IMR-90 (cell line): ENCODE data around the gene SYCE3. TPM values are rescaled to one million over a fixed set of nuclear protein-coding genes. Genes with fewer than 3 reads are reported as not detected.

Experiments
- ATAC-seq: fragments of 200-7000 bp; cut with Tn5 transposase; 2 replicates; pipeline ENCODE4 v1.9.1; 2020; ENCODE audit warnings: low read depth, mild to moderate bottlenecking, moderate library complexity
- BruUV-seq: library from RNA; stranded (reverse); fragments of 400-500 nt; replicated peaks from 2 replicates; lab custom pipeline; 2021; lab: Mats Ljungman, UMichigan
- CTCF ChIA-PET: fragments of 300-600 bp; formaldehyde crosslinking; extraction: SDS; loops from one replicate; lab custom pipeline; 2021; ENCODE audit warnings: antibody characterized with exemption; lab: Yijun Ruan, JAX
- POLR2A ChIA-PET: fragments of 300-600 bp; sonication (Branson Sonifier 250); formaldehyde crosslinking; loops from one replicate; lab custom pipeline; 2022; ENCODE audit warnings: antibody characterized with exemption; ENCODE audit not compliant: unreplicated experiment; lab: Charles Lee
- DNase-seq: peaks from one replicate; pipeline ENCODE4 v3.0.0; 2013
- H2AFZ ChIP-seq: replicated peaks from 2 replicates; pipeline ENCODE3; 2013; ENCODE audit warnings: low read length, mild to moderate bottlenecking; ENCODE audit not compliant: poor library complexity
- H2AK5ac ChIP-seq: 2 replicates; pipeline ENCODE4 v1.6.1; 2013; ENCODE audit warnings: low read depth, low read length, inconsistent platforms
- H2AK9ac ChIP-seq: replicated peaks from 2 replicates; pipeline ENCODE3; 2013; ENCODE audit warnings: mild to moderate bottlenecking, low read depth, low read length, moderate library complexity; ENCODE audit not compliant: poor library complexity
- H2BK120ac ChIP-seq: 2 replicates; pipeline ENCODE4 v1.6.1; 2013; ENCODE audit warnings: low read depth, low read length, inconsistent platforms
- H2BK15ac ChIP-seq: 3 replicates; pipeline ENCODE4 v1.6.1; 2013; ENCODE audit warnings: low read depth, low read length, inconsistent platforms
- H2BK20ac ChIP-seq: 2 replicates; pipeline ENCODE4 v1.6.1; 2013; ENCODE audit warnings: low read depth, mild to moderate bottlenecking, inconsistent platforms, low read length, moderate library complexity
- H2BK5ac ChIP-seq: 2 replicates; pipeline ENCODE4 v1.6.1; 2013; ENCODE audit warnings: mild to moderate bottlenecking, low read depth, low read length, inconsistent platforms; ENCODE audit not compliant: poor library complexity, severe bottlenecking
- H3K14ac ChIP-seq: replicated peaks from 2 replicates; pipeline ENCODE4 v1.6.1; 2013; ENCODE audit warnings: low read depth, low read length, inconsistent platforms
- H3K18ac ChIP-seq: 2 replicates; pipeline ENCODE4 v1.6.1; 2013; ENCODE audit warnings: low read depth, low read length, control low read depth
- H3K23ac ChIP-seq: 2 replicates; pipeline ENCODE4 v1.6.1; 2013; ENCODE audit warnings: low read depth, low read length, inconsistent platforms
- H3K27ac ChIP-seq: 2 replicates; pipeline ENCODE4 v1.5.1; 2013; ENCODE audit warnings: mild to moderate bottlenecking, control low read depth, low read length; ENCODE audit not compliant: insufficient read depth
- H3K27me3 ChIP-seq: 2 replicates; pipeline ENCODE4 v1.6.1; 2013; ENCODE audit warnings: low read length; ENCODE audit not compliant: control insufficient read depth, insufficient read depth
- H3K36me3 ChIP-seq: 2 replicates; pipeline ENCODE4 v1.6.1; 2013; ENCODE audit warnings: low read length, mixed read lengths; ENCODE audit not compliant: control insufficient read depth, insufficient read depth
- H3K4ac ChIP-seq: 2 replicates; pipeline ENCODE4 v1.6.1; 2013; ENCODE audit warnings: low read depth, low read length, inconsistent platforms
- H3K4me1 ChIP-seq: 2 replicates; pipeline ENCODE4 v1.6.1; 2013; ENCODE audit warnings: low read length, mixed read lengths; ENCODE audit not compliant: control insufficient read depth, insufficient read depth
- H3K4me2 ChIP-seq: 2 replicates; pipeline ENCODE4 v1.6.1; 2013; ENCODE audit warnings: low read depth, mild to moderate bottlenecking, control low read depth, low read length, moderate library complexity
- H3K4me3 ChIP-seq: 2 replicates; pipeline ENCODE4 v1.5.1; 2013; ENCODE audit warnings: low read depth, mild to moderate bottlenecking, control low read depth, low read length, moderate library complexity; ENCODE audit not compliant: insufficient read depth
- H3K56ac ChIP-seq: 2 replicates; pipeline ENCODE4 v1.6.1; 2013; ENCODE audit warnings: low read length, inconsistent platforms; ENCODE audit not compliant: insufficient read depth; ENCODE audit errors: extremely low read depth
- H3K79me1 ChIP-seq, 2 experiments: 2 replicates each; pipeline ENCODE4 v1.6.1; 2013; ENCODE audit warnings: low read length in 2 of 2, inconsistent platforms in 1 of 2, low read depth in 1 of 2
- H3K9ac ChIP-seq: 2 replicates; pipeline ENCODE4 v1.6.1; 2013; ENCODE audit warnings: low read depth, low read length, control low read depth
- H3K9me1 ChIP-seq: 2 replicates; pipeline ENCODE4 v1.6.1; 2013; ENCODE audit warnings: low read length, inconsistent platforms; ENCODE audit not compliant: insufficient read depth
- H3K9me3 ChIP-seq: 2 replicates; pipeline ENCODE4 v1.6.1; 2013; ENCODE audit warnings: low read length; ENCODE audit not compliant: control insufficient read depth, insufficient read depth
- H4K20me1 ChIP-seq: 2 replicates; pipeline ENCODE4 v1.6.1; 2013; ENCODE audit warnings: low read length, inconsistent platforms; ENCODE audit not compliant: insufficient read depth
- H4K5ac ChIP-seq: 2 replicates; pipeline ENCODE4 v1.6.1; 2013; ENCODE audit warnings: mild to moderate bottlenecking, low read depth, low read length, control low read depth
- H4K8ac ChIP-seq, 2 experiments: 2 replicates each; pipeline ENCODE4 v1.6.1; 2013; ENCODE audit warnings: low read depth in 2 of 2, low read length in 2 of 2, control low read depth in 1 of 2, inconsistent platforms in 1 of 2
- H4K91ac ChIP-seq: 2 replicates; pipeline ENCODE4 v1.6.1; 2013; ENCODE audit warnings: low read depth, low read length, inconsistent platforms; ENCODE audit not compliant: insufficient read depth
- BHLHE40 ChIP-seq: fragments of 150-350 bp; IDR thresholded peaks from 2 replicates; pipeline ENCODE4 v1.6.1; 2016; ENCODE audit warnings: mild to moderate bottlenecking, low read depth, low read length
- CEBPB ChIP-seq: IDR thresholded peaks from 2 replicates; pipeline ENCODE4 v1.6.1; 2012; ENCODE audit warnings: low read depth, low read length, improper control_type of control experiment
- CTCF ChIP-seq: conservative IDR thresholded peaks from 2 replicates; pipeline ENCODE4 v1.5.1; 2012; ENCODE audit warnings: mild to moderate bottlenecking, low read depth, low read length, improper control_type of control experiment
- ELK1 ChIP-seq: fragments of 150-350 bp; IDR thresholded peaks from 2 replicates; pipeline ENCODE4 v1.6.1; 2016; ENCODE audit warnings: low read depth, mild to moderate bottlenecking, low read length, moderate library complexity, borderline replicate concordance
- FOS ChIP-seq: fragments of 150-350 bp; IDR thresholded peaks from 2 replicates; pipeline ENCODE4 v1.6.1; 2016; ENCODE audit warnings: low read depth, low read length
- MAFK ChIP-seq: IDR thresholded peaks from 2 replicates; pipeline ENCODE4 v1.6.1; 2012; ENCODE audit warnings: low read depth, low read length, improper control_type of control experiment
- MAZ ChIP-seq: IDR thresholded peaks from 2 replicates; pipeline ENCODE4 v1.6.1; 2012; ENCODE audit warnings: low read depth, mild to moderate bottlenecking, low read length, improper control_type of control experiment, moderate library complexity, borderline replicate concordance
- NFE2L2 ChIP-seq: fragments of 150-350 bp; IDR thresholded peaks from 2 replicates; pipeline ENCODE4 v1.6.1; 2016; ENCODE audit warnings: low read depth, mild to moderate bottlenecking, low read length
- POLR2A ChIP-seq: IDR thresholded peaks from 2 replicates; pipeline ENCODE4 v1.6.1; 2012; ENCODE audit warnings: mild to moderate bottlenecking, low read depth, low read length
- RAD21 ChIP-seq: IDR thresholded peaks from 2 replicates; pipeline ENCODE4 v1.6.1; 2012; ENCODE audit warnings: low read length, improper control_type of control experiment
- RCOR1 ChIP-seq: IDR thresholded peaks from 2 replicates; pipeline ENCODE4 v1.6.1; 2012; ENCODE audit warnings: mild to moderate bottlenecking, low read length, improper control_type of control experiment; ENCODE audit not compliant: insufficient replicate concordance
- RFX5 ChIP-seq: IDR thresholded peaks from 2 replicates; pipeline ENCODE4 v1.8.0; 2012; ENCODE audit warnings: low read depth, mild to moderate bottlenecking, low read length, moderate library complexity
- SMC3 ChIP-seq: fragments of 150-350 bp; IDR thresholded peaks from 2 replicates; pipeline ENCODE4 v1.6.1; 2016; ENCODE audit warnings: low read depth, mild to moderate bottlenecking, antibody characterized with exemption, low read length, moderate library complexity
- WGBS, 2 experiments: methylation state at CpG; one replicate each; pipeline versions ENCODE4 v1.1.5 to v1.1.7; 2013; ENCODE audit warnings: missing lambda C conversion rate in 2 of 2; ENCODE audit not compliant: insufficient read length in 1 of 2; ENCODE audit errors: extremely low coverage in 2 of 2; 5-methylcytosine and 5-hydroxymethylcytosine counted together
- dilution Hi-C: fragments of 300-500 bp; cut with HindIII; formaldehyde crosslinking; loops from one replicate; pipeline ENCODE4 v1.14.3; 2018; ENCODE audit warnings: low sequenced_read_pairs; ENCODE audit not compliant: unreplicated experiment
- in situ Hi-C: fragments of 300-500 bp; cut with MboI; formaldehyde crosslinking; loops from 3 replicates; pipeline ENCODE4 v1.14.3; 2019; ENCODE audit warnings: low sequenced_read_pairs, inconsistent platforms, mixed read lengths
- intact Hi-C: fragments of 100-400 bp; cut with micrococcal nuclease; formaldehyde crosslinking; loops from 2 replicates; pipeline ENCODE4 v1.10.0; 2022
- polyA plus RNA-seq, 3 experiments: library from polyadenylated mRNA; depleted of rRNA; stranded (reverse); fragments of >200 nt; gene quantifications; 2 replicates each; pipeline ENCODE4 v1.2.3, GENCODE V29; 2012; ENCODE audit warnings: low replicate concordance in 1 of 3
- total RNA-seq: library from RNA; depleted of rRNA; stranded (reverse); fragments of >200 nt; gene quantifications from 2 replicates; pipeline ENCODE4 v1.2.3, GENCODE V29; 2012

The SYCE3 gene
- total and polyA plus RNA-seq, 2 of the 4 experiments (the other 2 are of a cell fraction) = not detected

- Histone ChIP-seq H3K9me3 (no peaks in the 10 kb centered on the region), H2AK5ac (no peak overlapping the region), H4K8ac (no peak overlapping the region), H3K23ac (no peak overlapping the region), H4K91ac (no peak overlapping the region), H2BK5ac (no peak overlapping the region), H3K56ac (no peak overlapping the region), H3K36me3 (no peaks in the 10 kb centered on the region), H3K4me1 (no peaks in the 10 kb centered on the region), H4K5ac (no peak overlapping the region), H2BK15ac (no peak overlapping the region), H4K20me1 (no peaks in the 10 kb centered on the region), H3K14ac (no peak overlapping the region), H3K27ac (no peak overlapping the region), H2AFZ (no peak overlapping the region), H3K27me3 (peaks cover 19% of the 10 kb centered on the region; the same call in 1 of the 2 replicates), H3K4me3 (no peak overlapping the region), H3K79me1 (no peaks in the 10 kb centered on the region), H3K9ac (no peak overlapping the region), H2BK120ac (no peak overlapping the region), H3K18ac (no peak overlapping the region), H3K4me2 (no peak overlapping the region), H3K4ac (no peak overlapping the region), H2AK9ac (no peak overlapping the region), H2BK20ac (no peak overlapping the region), H3K9me1 (0 out of 2 replicates have a peak, but pooled peaks cover 4% of the 10 kb centered on the region)
- no TSS peak for BruUV-seq
- intact Hi-C loops = no loop called here
- ChIA-PET CTCF (interaction anchor here (0.5 kb wide), 1 partner anchor 166 kb away, joined by 3 read pairs; no protein-coding TSS in a partner anchor), POLR2A (no interaction called here)
- DNase-seq (no peak), ATAC-seq (no peak)
- dilution Hi-C loops = no loop called here
- in situ Hi-C loops = no loop called here
- 88% methylated on average over 7 of the region's 11 CpGs; no CpG with 5 or more reads in 1 of the 2 experiments for WGBS, 2 experiments
- TF ChIP-seq ELK1 (no peak), BHLHE40 (no peak), RFX5 (no peak), CEBPB (no peak), RAD21 (no peak), RCOR1 (no peak), NFE2L2 (no peak), CTCF (no peak), POLR2A (no peak), FOS (no peak), MAZ (no peak), MAFK (no peak), SMC3 (no peak)
Measured at GRCh38 chr22:50564289-50564688, 1.6 kb upstream of the SYCE3 start.
